Measurements from ENCODE around the gene DPP4.
"Not testable (repeated sequence)": the region's sequence is repeated elsewhere in the genome, so short reads cannot be mapped to it uniquely, and the experiment has no call there.

Gene DPP4

DNA sequence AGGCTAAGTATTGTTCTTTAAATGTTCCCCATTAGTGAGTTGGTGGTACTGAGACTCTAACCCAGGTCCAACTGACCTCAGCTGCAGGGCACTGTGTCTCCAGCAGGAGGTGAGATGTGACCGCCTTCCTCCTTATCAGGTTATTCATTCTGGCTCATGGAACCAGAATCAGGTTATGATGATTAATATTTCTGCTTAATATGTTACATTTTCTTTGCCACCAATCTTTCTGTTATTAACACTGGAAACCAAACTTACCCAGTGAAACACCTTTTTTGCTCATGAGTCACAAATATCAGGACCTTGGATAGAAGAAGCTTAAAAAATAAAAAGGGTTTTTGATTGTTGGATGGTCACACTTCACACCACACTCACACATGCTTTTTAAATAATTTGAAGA lies 85.4 kb downstream of the DPP4 start:
- DNase-seq (ENCODE audit: low read depth), result no peak

DNA sequence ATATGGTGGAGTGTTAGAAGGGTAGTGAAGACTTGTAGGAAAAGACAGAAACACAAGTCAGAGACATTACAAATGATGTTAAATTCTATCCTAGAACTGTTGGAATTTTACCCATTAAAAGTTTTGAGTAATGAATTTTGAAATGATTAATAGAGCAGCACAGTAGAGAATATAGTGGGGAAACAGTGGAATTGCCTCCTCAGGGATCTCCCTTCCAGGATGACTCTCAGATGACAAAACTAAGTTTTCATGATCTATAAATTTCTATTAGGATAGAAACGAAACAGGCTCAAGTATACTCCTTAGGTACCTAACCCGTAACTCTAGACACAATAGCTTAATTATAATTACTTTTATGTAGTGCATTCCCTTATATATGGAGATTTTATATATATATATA lies 86.7 kb downstream of the DPP4 start:
- no peak for DNase-seq (ENCODE audit: low read depth)

DNA sequence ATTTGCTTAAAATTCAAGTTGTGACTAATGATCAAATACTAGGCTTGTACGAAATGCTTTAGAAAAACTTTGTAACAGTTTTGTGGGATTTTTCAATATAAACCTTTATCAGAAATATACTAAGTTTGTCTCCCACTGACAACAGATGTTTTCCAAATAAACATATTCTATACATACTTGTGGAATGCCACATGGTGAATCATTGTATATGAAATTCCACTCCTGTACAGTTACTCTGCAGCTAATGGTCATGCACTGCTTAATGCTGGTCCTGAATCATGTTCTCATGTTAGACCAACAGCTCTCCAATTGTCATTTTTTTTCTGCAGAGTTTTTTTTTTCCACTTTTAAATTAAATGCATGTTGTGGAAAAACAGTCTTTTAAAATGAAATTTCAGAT lies 90.1 kb downstream of the DPP4 start:
- DNase-seq (ENCODE audit: low read depth), result no peak

DNA sequence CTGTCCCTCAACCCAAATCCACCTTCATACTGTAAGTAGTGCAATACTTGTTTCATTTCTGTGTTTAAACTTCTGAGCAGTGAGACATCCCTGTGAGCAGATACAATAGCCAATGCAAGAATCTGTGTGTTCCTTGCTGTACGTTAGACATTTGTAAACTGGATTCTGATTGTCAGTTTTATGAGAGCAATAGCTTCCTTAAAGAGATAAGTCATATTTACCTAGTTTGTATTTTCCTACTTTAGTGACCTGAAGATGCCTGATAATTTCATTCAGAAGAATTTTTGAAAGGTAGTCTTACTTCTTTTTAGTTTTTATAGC lies 90.7 kb downstream of the DPP4 start:
- no peak for DNase-seq (ENCODE audit: low read depth)

DNA sequence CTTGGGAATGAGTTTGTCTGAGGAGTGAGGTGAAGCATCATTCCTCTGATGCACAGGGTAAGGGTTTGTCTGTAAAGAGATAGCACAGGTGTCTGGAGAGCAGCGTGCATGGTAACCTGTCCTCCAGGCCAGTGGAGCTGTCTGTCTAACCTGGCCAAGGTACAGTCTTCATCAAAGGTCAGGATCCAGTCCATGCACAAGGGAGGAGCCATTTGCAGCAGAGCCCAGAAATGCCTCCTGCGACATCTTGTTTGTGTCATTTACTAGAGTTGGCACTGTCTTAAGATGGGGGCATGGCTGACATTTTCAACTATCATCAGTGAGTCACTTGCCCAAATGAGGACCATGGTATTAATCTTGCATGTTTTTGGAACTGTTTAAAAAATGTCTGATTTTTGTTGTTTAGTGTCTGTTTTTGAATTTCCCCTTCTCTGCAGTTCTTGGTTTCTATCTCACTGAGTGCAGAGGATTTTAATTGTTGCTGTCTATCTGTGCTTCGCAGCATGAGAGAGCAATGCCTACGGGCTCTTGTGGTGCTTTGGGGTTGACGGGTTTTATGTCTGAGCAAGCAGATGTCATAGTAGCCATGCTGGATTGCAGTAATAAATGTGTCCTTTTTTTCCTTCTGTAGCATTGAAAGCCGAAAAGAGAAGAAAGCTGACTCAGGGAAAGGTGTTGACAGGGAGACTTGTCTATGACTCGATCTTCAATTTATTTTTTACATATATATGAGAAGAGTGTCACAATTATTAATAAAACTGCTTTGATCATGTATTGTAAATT lies 91.3 kb downstream of the DPP4 start:
- no peak for DNase-seq (ENCODE audit: low read depth)

DNA sequence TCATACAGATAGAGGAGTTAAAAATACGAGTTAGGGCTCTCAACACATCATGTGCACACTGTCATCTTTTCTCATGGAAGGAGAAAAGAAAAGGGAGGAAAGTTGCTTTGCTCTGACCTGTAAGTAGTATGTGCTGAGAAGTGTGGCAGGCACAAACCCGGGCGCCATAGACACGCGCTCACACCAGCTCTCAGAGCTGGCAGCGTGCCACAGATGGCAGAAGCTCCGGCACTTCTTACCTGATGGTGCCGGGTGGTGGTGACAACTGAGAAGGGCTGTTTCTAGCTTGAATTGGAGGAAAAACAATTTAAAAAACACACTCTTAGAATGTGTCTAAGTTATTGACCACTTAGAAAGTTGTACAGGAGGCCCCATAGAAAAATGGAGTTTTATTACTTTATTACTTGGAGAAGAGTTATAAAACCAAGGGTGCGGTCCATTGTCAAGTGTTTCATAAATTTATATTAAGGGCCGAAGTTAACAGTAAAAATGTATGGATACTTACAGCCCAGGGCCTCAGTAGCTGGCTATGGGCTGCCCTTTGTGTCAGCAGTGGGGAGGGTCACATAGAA lies 92.2 kb downstream of the DPP4 start:
- no peak for DNase-seq (ENCODE audit: low read depth)

DNA sequence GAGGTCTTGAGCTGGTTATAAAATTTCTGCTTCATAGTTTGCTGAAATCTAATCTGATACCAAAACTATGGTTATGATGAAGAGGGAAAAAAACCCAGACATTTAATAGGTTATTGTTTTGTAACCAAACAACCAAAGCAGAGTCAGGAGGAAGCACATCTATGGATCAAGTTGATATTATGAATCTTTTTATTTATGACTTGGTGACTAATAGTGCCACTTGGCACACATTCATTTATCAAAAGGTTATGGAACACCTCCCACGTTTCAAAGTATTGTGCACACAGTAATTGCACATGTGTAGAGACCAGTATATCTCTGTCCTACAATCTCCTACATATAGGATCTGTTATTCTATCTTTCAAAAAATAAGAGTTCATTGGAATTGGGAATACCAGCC lies 93.0 kb downstream of the DPP4 start:
- DNase-seq (ENCODE audit: low read depth), result no peak

DNA sequence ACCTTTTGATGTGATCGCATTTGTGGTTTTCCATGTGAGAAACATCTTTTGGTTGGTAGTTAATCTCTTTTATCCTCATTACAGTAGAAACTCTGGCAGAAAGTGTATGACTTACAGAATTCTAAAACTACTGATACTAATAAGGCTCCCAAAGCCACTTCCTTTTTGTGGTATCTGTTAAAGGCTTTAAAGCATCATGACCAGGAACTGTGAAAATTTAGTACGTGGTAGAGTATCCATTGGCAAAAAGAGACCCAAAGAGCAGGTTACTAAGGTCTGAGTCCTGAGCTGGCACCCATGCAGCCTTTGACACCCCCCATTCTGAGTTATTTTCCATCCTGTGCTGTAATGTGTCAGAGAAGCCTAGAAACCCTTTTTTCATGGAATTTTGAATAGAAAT lies 94.5 kb downstream of the DPP4 start:
- DNase-seq (ENCODE audit: low read depth), result no peak

DNA sequence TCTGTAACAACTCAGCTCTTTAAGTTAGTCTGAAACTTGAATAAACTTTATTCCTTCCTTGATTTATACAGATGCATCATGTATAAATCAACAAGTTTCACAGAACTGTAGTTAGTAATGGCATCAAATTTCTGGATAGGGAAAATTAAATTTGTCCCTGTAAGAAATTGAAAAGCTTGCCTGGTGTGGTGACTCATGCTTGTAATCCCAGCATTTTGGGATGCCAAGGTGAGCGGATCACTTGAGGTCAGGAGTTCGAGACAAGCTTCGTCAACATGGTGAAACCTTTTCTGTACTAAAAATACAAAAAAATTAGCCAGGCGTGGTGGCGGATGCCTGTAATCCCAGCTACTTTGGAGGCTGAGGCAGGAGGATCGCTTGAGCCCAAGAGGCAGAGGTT lies 96.1 kb downstream of the DPP4 start:
- DNase-seq (ENCODE audit: low read depth), result not testable (repeated sequence)

DNA sequence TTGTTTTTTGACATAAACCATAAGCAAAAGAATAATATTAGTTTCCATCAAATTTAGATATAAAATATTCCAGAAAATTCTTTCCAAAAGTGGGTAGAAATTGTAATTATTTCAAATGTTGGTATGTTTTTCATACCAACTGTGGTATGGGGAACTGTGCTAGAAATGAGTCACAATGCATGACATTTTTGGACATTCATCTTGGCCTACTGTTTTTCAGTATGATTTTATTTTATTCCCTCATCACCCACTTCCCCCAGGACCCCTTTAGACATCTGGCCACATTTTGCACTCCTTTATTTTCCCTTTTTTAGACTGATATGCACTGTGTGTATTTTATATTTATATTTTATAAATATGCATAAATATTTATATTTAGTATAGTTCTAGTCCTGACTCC lies 97.1 kb downstream of the DPP4 start:
- DNase-seq (ENCODE audit: low read depth), result no peak

DNA sequence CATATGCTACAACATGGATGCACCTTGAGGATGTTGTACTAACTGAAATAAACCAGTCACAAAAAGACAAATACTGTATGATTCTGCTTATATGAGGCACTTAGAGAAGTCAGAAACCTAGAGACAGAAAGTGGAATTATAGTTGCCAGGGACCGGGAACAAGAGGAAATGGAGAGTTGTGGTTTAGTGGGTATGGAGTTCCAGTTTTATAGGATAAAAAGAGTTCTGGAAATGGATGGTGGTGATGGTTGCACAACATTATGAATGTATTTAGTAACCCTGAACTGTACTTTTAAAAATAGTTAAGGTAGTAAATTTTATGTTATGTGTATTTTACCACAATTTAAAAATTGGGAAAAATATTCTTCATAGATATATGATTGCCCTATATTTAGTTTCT lies 97.7 kb downstream of the DPP4 start:
- no peak for DNase-seq (ENCODE audit: low read depth)

DNA sequence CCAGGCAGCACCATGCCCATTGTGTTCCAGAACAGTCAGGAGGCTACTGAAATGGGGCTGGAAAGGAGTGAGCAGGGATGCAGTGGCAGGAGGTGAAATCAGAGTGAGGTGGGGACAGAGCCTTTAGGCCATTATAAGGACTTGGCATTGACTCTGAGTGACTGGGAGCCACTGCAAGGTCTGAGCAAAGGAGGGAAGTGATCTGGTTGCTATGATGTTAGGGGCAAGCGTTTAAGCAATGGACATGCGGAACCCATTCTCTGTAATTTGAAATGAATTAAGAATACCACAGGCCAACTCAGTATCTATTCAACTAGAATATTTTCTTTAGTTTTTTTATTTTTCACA lies 98.2 kb downstream of the DPP4 start:
- DNase-seq (ENCODE audit: low read depth), result no peak

DNA sequence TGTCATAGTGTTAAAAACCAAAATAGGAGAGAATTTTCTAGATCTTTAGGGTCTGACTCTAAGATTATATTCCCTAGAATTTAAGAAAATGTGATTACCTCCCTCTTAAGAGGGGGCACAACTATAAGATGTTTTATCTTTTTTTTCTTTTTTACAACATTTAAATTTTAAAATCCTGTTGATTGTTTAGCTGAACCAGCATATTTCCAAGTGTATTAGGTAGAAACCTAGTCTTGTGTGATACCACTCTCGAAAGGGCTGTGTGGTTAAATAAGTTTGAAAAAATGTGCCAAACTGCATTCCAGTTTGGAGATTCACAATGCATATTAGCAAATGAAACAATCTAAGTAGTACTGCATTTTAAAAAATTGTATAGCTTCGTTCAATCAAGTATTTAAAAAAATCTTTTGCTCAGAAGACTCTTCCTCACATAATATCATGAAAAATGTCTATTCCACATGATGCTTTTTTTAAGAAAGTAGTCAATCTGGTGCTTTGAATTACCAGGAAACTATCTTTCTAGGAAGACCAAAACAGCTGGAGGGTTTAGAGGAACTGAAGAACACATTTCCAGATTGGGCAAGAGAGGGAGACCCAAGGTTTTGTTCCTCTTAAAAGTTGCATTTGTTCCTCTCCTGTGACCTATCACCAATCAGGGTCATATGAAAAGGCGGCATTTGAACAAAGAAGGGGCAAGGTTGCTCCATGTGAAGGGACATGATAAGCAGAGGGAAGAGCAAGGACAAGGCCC lies 98.8 kb downstream of the DPP4 start:
- no peak for DNase-seq (ENCODE audit: low read depth)

DNA sequence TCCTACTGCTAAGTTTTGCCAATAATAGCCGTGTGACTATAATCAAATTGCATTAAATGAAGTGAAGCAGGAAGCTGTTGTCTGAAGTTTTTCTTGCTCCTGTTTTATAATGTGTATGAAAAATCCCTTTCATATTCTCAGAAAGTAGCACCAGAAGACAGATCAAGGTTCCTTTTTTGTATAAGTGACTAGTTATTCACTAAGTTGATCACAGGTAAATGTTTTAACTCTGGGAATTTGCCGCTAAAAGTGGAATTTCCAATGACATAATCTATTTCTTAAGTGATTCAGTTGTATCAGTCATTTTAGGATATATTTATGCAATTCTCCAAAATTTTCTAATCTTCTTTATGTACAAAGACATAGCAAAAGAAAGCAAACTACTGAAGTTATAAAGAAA lies 99.6 kb downstream of the DPP4 start:
- DNase-seq (ENCODE audit: low read depth), result no peak

DNA sequence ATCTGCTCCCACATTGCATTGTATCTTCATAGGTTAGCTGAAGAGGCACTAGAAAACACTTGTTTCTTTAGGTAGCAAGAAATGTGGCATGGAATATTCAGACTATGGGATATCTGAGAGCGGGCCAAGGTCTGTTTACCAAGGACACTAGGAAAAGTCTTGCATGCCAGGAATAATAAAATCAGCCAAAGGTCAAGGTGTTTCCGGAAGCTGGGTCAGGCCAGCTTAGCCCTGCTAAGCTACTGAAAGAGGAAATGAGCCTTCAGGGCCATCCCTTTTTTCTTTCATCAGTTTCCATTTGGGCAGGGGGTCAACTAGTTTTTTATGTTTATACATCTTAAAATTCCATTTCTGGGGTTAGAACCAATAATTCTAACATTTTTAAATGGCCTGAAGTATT lies 101.1 kb downstream of the DPP4 start:
- DNase-seq (ENCODE audit: low read depth), result no peak

DNA sequence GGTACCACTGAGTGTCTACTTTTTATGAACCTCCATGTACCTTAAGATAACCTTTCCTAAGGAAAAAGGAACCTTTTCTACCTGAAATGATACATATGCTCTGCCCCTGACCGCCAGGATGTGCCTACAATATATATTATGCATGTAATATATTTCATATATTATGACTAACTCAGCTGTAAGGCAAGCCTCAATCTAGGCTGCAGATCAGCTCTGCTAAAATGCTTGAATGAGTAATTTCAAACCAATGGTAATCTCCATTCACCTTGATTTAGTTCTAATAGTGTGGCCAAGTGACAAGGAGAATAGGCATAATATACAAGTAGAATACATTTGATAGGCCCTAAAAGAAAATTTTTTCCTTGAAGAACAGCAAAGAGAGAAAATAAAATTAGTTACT lies 101.8 kb downstream of the DPP4 start:
- no peak for DNase-seq (ENCODE audit: low read depth)

DNA sequence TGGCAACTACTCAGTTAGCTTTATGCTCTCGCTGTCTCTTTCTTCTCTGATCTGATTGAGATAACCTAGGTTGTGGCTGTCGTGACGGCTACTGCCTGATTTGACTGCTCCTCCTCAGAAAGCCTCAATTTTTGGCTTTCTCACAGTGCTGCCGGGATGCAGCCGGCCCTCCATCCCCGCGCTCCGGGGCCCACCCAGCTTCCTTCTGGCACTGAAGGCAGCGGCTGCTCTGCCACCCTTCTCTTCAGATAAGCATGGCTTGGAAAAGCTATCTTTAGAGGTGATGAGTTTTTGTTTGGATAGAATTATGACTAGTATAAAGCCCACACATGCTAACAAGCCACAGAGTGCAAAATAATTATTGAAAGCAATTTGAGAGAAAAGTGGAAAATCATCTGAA lies 102.5 kb downstream of the DPP4 start:
- DNase-seq (ENCODE audit: low read depth), result no peak

DNA sequence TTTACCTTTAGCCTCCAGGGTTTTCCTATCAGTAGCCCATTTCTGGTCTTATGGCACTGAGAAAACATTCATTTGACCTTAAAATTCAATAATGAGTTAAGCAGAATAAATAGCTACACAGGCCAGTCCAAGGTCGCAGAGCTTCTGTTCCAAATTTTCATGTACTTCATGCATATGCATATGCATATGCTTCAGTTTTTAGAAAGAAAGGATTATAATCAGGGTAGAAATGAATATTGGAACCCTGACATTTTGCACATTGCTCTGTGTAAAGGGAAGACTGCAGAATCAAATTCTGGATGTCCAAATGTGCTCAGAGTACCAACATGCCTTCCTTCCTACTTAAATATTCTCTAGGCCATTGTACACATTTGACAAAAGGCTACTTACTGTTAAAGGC lies 104.9 kb downstream of the DPP4 start:
- DNase-seq (ENCODE audit: low read depth), result no peak

DNA sequence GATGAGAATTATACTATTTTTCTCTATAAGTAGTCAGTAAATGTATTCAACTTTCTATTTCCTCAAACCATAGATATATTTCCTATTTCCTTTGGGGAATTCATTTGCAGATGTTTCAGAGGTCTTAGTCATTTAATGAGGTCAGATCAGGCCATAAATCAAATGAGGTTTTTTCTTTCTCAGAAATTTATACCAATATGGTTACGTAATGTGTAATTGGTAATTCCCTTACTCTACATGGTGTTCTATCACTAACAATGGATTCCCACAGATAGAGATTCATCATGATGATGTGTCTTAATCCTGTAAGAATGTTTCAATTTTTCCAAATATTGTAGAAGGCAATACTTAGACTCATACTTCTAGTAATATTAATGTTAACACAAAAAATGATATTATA lies 108.0 kb downstream of the DPP4 start:
- DNase-seq (ENCODE audit: low read depth), result no peak

DNA sequence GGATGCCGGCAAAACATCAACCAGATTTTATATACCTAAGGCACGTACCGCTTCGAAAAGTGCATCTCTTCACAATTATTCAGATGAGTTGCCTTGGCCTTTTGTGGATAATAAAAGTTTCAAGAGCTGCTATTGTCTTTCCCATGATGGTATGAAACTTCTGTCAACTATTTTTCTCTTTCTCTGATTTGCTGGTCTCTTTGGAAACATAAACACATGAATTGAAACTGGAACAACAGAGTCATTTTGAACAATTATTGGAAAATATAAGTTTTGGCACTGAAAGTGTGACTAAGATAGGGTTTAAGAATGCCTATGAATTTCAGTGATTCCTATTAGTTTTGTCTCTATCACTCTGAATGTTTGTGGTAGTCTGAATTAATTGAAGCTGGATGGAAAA lies 109.9 kb downstream of the DPP4 start:
- no peak for DNase-seq (ENCODE audit: low read depth)

DNA sequence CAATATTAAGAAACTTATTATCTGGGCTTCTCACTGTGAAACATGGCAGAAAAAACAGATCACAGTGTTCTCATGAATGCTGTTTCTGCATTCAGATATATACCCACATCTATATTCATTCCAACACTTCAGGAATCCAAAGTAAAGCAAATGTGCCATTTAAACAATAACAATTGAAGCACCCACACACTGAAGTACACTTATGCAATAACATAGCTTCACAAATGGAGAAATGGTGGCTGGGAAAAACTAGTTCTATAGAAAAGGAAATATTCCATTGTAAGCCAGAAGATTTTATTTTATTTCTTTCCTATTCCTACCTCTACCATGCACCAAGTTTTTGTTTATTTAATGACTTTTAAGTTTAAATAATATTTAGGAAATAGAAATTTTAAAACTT lies 111.9 kb downstream of the DPP4 start:
- DNase-seq (ENCODE audit: low read depth), result no peak

DNA sequence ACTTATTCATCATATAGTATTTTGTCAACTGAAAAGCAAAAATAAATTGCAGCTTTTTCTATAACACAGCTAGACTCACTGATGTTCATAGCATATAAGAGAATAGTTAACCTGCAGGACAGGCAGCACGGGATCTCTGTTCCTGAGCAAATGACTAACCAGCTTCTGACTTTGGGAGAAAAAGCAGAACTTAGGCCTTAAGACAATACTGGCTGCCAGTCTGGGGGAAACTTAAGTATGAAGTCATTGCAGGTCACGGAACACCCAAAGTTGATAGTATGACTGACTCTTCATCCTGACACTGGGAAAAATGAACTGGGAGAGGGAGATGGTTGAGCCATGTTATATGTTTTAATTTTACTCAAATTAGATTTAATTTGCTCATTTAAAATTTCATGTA lies 113.0 kb downstream of the DPP4 start:
- DNase-seq (ENCODE audit: low read depth), result no peak

DNA sequence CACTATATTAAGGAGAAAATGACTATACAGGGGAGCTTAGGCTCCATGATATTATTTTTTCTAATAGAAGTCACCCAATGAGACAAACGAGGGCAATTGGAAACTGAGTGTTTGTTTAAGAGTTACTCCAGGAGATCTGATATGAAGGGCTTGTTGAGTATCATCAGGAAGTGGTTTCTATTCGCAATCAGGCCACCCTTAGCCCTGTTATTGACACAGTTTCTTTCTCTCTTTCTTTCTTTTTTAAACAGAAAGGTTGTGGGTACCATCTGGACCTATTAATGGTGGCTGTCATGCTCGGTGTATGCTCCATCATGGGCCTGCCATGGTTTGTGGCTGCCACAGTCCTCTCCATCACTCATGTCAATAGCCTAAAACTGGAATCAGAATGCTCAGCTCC lies 117.3 kb downstream of the DPP4 start:
- DNase-seq (ENCODE audit: low read depth), result no peak

DNA sequence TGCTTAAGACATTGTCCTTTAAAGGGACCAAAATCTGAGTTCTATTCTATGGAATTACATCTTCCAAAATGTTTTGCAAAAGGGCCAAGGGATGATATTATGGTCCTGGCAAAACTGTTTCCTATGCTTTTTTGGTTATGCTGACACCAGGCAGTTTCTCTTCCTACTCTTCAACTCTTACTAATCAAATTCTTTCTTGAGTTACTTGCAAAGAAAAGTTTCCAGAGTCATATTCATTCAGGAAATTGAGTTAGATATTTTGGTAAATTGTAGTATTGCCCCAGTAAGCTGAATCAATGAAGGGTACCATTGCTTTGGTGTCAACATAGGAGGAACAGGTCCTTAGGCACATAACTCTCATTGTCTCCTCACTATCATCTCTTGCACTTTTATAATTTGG lies 118.8 kb downstream of the DPP4 start:
- no peak for DNase-seq (ENCODE audit: low read depth)

Measured in T-helper 22 cell (primary cell).